ENCODE measurements around the gene ZNF670. TPM values are rescaled to one million over a fixed set of nuclear protein-coding genes. Genes with fewer than 3 reads are reported as not detected.

ZNF670 gene
- total RNA-seq, 6 experiments from 2014 or later = 1.3 to 1.9 (median 1.5) TPM

GRCh38 chr1:247090455-247090854, 11.8 kb upstream of the ZNF670 start:
- no peak for DNase-seq
- Mint-ChIP-seq H3K4me3 (no peak overlapping the region), H3K27ac (no peak overlapping the region), H3K27me3 (ENCODE audit: insufficient read depth) (no peaks in the 10 kb centered on the region; the same call in 1 of the 2 replicates), H3K36me3 (ENCODE audit: low read depth) (no peaks in the 10 kb centered on the region; the same call in 1 of the 2 replicates), H3K4me1 (ENCODE audit: low read depth) (no peaks in the 10 kb centered on the region), H3K9me3 (peaks cover 5% of the 10 kb centered on the region; the same call in 1 of the 2 replicates)
- no peak for TF ChIP-seq CTCF (IDR thresholded peaks at IDR 0.05)

GRCh38 chr1:247089616-247090375, 11.2 kb upstream of the ZNF670 start:
- no peak for TF ChIP-seq CTCF (IDR thresholded peaks at IDR 0.05)
- no peak for DNase-seq
- no peak overlapping the region for H3K4me3 Mint-ChIP-seq
- H3K27ac Mint-ChIP-seq = no peak overlapping the region
- peaks cover 5% of the 10 kb centered on the region; the same call in 1 of the 2 replicates for H3K9me3 Mint-ChIP-seq
- no peaks in the 10 kb centered on the region for H3K4me1 Mint-ChIP-seq (ENCODE audit: low read depth)
- H3K36me3 Mint-ChIP-seq (ENCODE audit: low read depth) = no peaks in the 10 kb centered on the region; the same call in 1 of the 2 replicates
- H3K27me3 Mint-ChIP-seq (ENCODE audit: insufficient read depth) = no peaks in the 10 kb centered on the region; the same call in 1 of the 2 replicates

GRCh38 chr1:247088967-247089366, 10.4 kb upstream of the ZNF670 start:
- H3K4me1 Mint-ChIP-seq (ENCODE audit: low read depth) = no peaks in the 10 kb centered on the region
- no peak for TF ChIP-seq CTCF (IDR thresholded peaks at IDR 0.05)
- no peak for DNase-seq
- H3K36me3 Mint-ChIP-seq (ENCODE audit: low read depth) = no peaks in the 10 kb centered on the region; the same call in 1 of the 2 replicates
- H3K9me3 Mint-ChIP-seq = no peaks in the 10 kb centered on the region
- no peak overlapping the region for H3K27ac Mint-ChIP-seq
- no peak overlapping the region for H3K4me3 Mint-ChIP-seq
- H3K27me3 Mint-ChIP-seq (ENCODE audit: insufficient read depth) = no peaks in the 10 kb centered on the region; the same call in 1 of the 2 replicates

- no peak overlapping the region for H3K4me3 Mint-ChIP-seq
- DNase-seq = no peak
- no peak overlapping the region for H3K27ac Mint-ChIP-seq
- no peaks in the 10 kb centered on the region for H3K4me1 Mint-ChIP-seq (ENCODE audit: low read depth)
- no peak for TF ChIP-seq CTCF (IDR thresholded peaks at IDR 0.05)
- H3K9me3 Mint-ChIP-seq = 0 out of 2 replicates have a peak, but pooled peaks cover 4% of the 10 kb centered on the region
- no peaks in the 10 kb centered on the region; the same call in 1 of the 2 replicates for H3K27me3 Mint-ChIP-seq (ENCODE audit: insufficient read depth)
- H3K36me3 Mint-ChIP-seq (ENCODE audit: low read depth) = no peaks in the 10 kb centered on the region
Measured at GRCh38 chr1:247087256-247087655, 8.6 kb upstream of the ZNF670 start.

- no peak overlapping the region for H3K27ac Mint-ChIP-seq
- 0 out of 2 replicates have a peak, but pooled peaks cover 4% of the 10 kb centered on the region for H3K9me3 Mint-ChIP-seq
- no peak overlapping the region for H3K4me3 Mint-ChIP-seq
- no peaks in the 10 kb centered on the region; the same call in 1 of the 2 replicates for H3K27me3 Mint-ChIP-seq (ENCODE audit: insufficient read depth)
- H3K36me3 Mint-ChIP-seq (ENCODE audit: low read depth) = no peaks in the 10 kb centered on the region
- no peak for TF ChIP-seq CTCF (IDR thresholded peaks at IDR 0.05)
- DNase-seq = no peak
- H3K4me1 Mint-ChIP-seq (ENCODE audit: low read depth) = no peaks in the 10 kb centered on the region
Measured at GRCh38 chr1:247085310-247085709, 6.7 kb upstream of the ZNF670 start.
